GM23338 (cell line): Measurements from ENCODE around the gene SOX13. TPM values are rescaled to one million over a fixed set of nuclear protein-coding genes. Genes with fewer than 3 reads are reported as not detected.

Source experiments
- ATAC-seq: fragments of 200-7000 bp; cut with Tn5 transposase; 3 replicates; pipeline ENCODE4 v1.9.1; 2020
- DNase-seq: peaks from one replicate; pipeline ENCODE4 v3.0.0-alpha.2; 2015; ENCODE audit warnings: low spot score
- H2AFZ ChIP-seq: fragments of 200-600 bp; sonication (generic); 2 replicates; pipeline ENCODE4 v1.8.0; 2016; ENCODE audit warnings: antibody characterized with exemption, mild to moderate bottlenecking, moderate library complexity
- H3F3A ChIP-seq: fragments of 200-600 bp; sonication (generic); replicated peaks from 2 replicates; pipeline ENCODE4 v1.8.0; 2017; ENCODE audit warnings: antibody characterized with exemption, mixed run types, low read depth
- H3K27ac ChIP-seq: fragments of 200-600 bp; sonication (generic); 2 replicates; pipeline ENCODE4 v1.6.1; 2016; ENCODE audit warnings: low read depth
- H3K27me3 ChIP-seq: fragments of 200-600 bp; sonication (generic); 2 replicates; pipeline ENCODE4 v1.8.0; 2016; ENCODE audit warnings: mild to moderate bottlenecking, mixed run types, moderate library complexity; ENCODE audit not compliant: insufficient read depth
- H3K36me3 ChIP-seq: fragments of 200-600 bp; sonication (generic); 2 replicates; pipeline ENCODE4 v1.8.0; 2016; ENCODE audit warnings: mild to moderate bottlenecking; ENCODE audit not compliant: insufficient read depth
- H3K4me1 ChIP-seq: fragments of 200-600 bp; sonication (generic); 2 replicates; pipeline ENCODE4 v1.8.0; 2016; ENCODE audit warnings: mild to moderate bottlenecking, moderate library complexity; ENCODE audit not compliant: insufficient read depth
- H3K4me2 ChIP-seq: fragments of 200-600 bp; sonication (generic); 2 replicates; pipeline ENCODE4 v1.7.1; 2017; ENCODE audit warnings: mixed run types
- H3K4me3 ChIP-seq: fragments of 200-600 bp; sonication (generic); 2 replicates; pipeline ENCODE4 v1.6.1; 2016; ENCODE audit warnings: mixed run types
- H3K79me2 ChIP-seq: fragments of 200-600 bp; sonication (generic); replicated peaks from 2 replicates; pipeline ENCODE4 v1.8.0; 2017; ENCODE audit warnings: mild to moderate bottlenecking; ENCODE audit not compliant: insufficient read depth
- H3K9me2 ChIP-seq: fragments of 200-600 bp; sonication (generic); 2 replicates; pipeline ENCODE4 v1.8.0; 2017; ENCODE audit not compliant: insufficient read depth
- H4K20me1 ChIP-seq: fragments of 200-600 bp; sonication (generic); replicated peaks from 2 replicates; pipeline ENCODE4 v1.8.0; 2017; ENCODE audit warnings: mild to moderate bottlenecking; ENCODE audit not compliant: insufficient read depth
- H3K27ac Mint-ChIP-seq: 2 replicates; pipeline ENCODE4 v1.8.0; 2020; ENCODE audit warnings: inconsistent platforms, mild to moderate bottlenecking, moderate library complexity, mixed read lengths
- H3K27me3 Mint-ChIP-seq: 3 replicates; pipeline ENCODE4 v1.8.0; 2022; ENCODE audit warnings: low read depth, mild to moderate bottlenecking, moderate library complexity, mixed read lengths, inconsistent platforms; ENCODE audit not compliant: insufficient read depth, poor library complexity
- H3K36me3 Mint-ChIP-seq: 3 replicates; pipeline ENCODE4 v1.8.0; 2021; ENCODE audit warnings: low read depth, mild to moderate bottlenecking, inconsistent platforms, moderate library complexity, mixed read lengths
- H3K4me1 Mint-ChIP-seq: 3 replicates; pipeline ENCODE4 v1.8.0; 2020; ENCODE audit warnings: mild to moderate bottlenecking, inconsistent platforms, mixed read lengths
- H3K4me3 Mint-ChIP-seq: 3 replicates; pipeline ENCODE4 v1.8.0; 2021; ENCODE audit warnings: moderate library complexity, mild to moderate bottlenecking, inconsistent platforms, mixed read lengths
- H3K9me3 Mint-ChIP-seq: 3 replicates; pipeline ENCODE4 v1.8.0; 2020; ENCODE audit warnings: moderate library complexity, mild to moderate bottlenecking, inconsistent platforms, mixed read lengths
- CREB1 ChIP-seq: fragments of 250-450 bp; sonication (Bioruptor Pico); IDR thresholded peaks from 2 replicates; pipeline ENCODE4 v1.5.0; 2020; ENCODE audit warnings: low read depth, mild to moderate bottlenecking, moderate library complexity
- CTCF ChIP-seq, 2 experiments: fragments of 200-600 bp in 1 of 2; sonication (generic) in 1 of 2; conservative IDR thresholded peaks; 2 replicates each; pipeline versions ENCODE4 v1.5.1 to v1.6.1; 2016 to 2017; ENCODE audit warnings: antibody characterized with exemption in 2 of 2, low read depth in 2 of 2, mild to moderate bottlenecking in 2 of 2, moderate library complexity in 1 of 2
- EZH2 ChIP-seq: fragments of 200-600 bp; sonication (generic); IDR thresholded peaks from one replicate; pipeline ENCODE4 v1.8.0; 2017; ENCODE audit warnings: antibody characterized with exemption, mild to moderate bottlenecking, low read depth; ENCODE audit not compliant: unreplicated experiment
- REST ChIP-seq: IDR thresholded peaks from one replicate; pipeline ENCODE4 v1.6.1; 2018; ENCODE audit warnings: antibody characterized with exemption; ENCODE audit not compliant: unreplicated experiment
- ZNF114 ChIP-seq: fragments of 250-450 bp; sonication (Bioruptor Pico); IDR thresholded peaks from 2 replicates; pipeline ENCODE4 v1.5.0; 2020; ENCODE audit warnings: mild to moderate bottlenecking, moderate library complexity
- ZNF462 ChIP-seq: fragments of 250-450 bp; sonication (Bioruptor Pico); IDR thresholded peaks from 2 replicates; pipeline ENCODE4 v1.5.0; 2020; ENCODE audit warnings: mild to moderate bottlenecking, moderate library complexity
- polyA plus RNA-seq: library from polyadenylated mRNA; unstranded; fragments of >200 nt; fragmentation: Nextera tagmentation; extraction: Ambion mirVana; gene quantifications from 2 replicates; pipeline ENCODE4 v1.2.1, GENCODE V29; 2016
- total RNA-seq: library from RNA; depleted of rRNA; stranded (reverse); fragments of >200 nt; shearing (Covaris generic); gene quantifications from 2 replicates; pipeline ENCODE4 v1.2.3, GENCODE V29; 2014

SOX13 gene
- total and polyA plus RNA-seq, 2 experiments from 2014 or later: 28.6 to 123 TPM

- Histone ChIP-seq H2AFZ (no peak overlapping the region), H3K4me3 (no peak overlapping the region), H3K9me2 (no peaks in the 10 kb centered on the region), H3F3A (no peaks in the 10 kb centered on the region), H3K36me3 (no peaks in the 10 kb centered on the region), H3K4me2 (no peak overlapping the region), H3K4me1 (no peaks in the 10 kb centered on the region), H3K27ac (no peak overlapping the region), H3K79me2 (no peaks in the 10 kb centered on the region), H3K27me3 (no peaks in the 10 kb centered on the region), H4K20me1 (no peaks in the 10 kb centered on the region)
- DNase-seq (no peak), ATAC-seq (no peak)
- no peaks in the 10 kb centered on the region for H3K9me3 Mint-ChIP-seq
- H3K36me3 Mint-ChIP-seq: no peaks in the 10 kb centered on the region
- no peak for TF ChIP-seq EZH2
- no peak for TF ChIP-seq ZNF114 (CRISPR knock-in tag)
- TF ChIP-seq ZNF462: no peak
- TF ChIP-seq CREB1: no peak
- no peak for TF ChIP-seq REST
- TF ChIP-seq CTCF (conservative IDR thresholded peaks at IDR 0.05; ENCODE audit: low read depth in 2 of 2): no peak
- H3K27me3 Mint-ChIP-seq: peaks cover 3% of the 10 kb centered on the region
- no peak overlapping the region for H3K27ac Mint-ChIP-seq
- H3K4me1 Mint-ChIP-seq: no peaks in the 10 kb centered on the region
- H3K4me3 Mint-ChIP-seq: no peak overlapping the region
Observed at GRCh38 chr1:204053893-204054292, 19.0 kb upstream of the SOX13 start.
